Heart right ventricle (tissue), 16 donors: Measurements from ENCODE around the gene CAMK2A. TPM values are rescaled to one million over a fixed set of nuclear protein-coding genes. Genes with fewer than 3 reads are reported as not detected.

ENCODE experiments used
- ATAC-seq, 8 donors: fragments of 200-7000 bp; cut with Tn5 transposase; one replicate each; pipeline ENCODE4 v1.9.1; 2020; ENCODE audit warnings: mild to moderate bottlenecking in 8 of 8, moderate library complexity in 8 of 8, moderate number of reproducible peaks in 1 of 8
- DNase-seq, 2 donors: peaks; one replicate each; pipeline ENCODE4 v3.0.0-alpha.2; 2020
- H3K27ac ChIP-seq, 10 donors: fragments of 200-600 bp; sonication (generic) in 2 of 10; one replicate each; pipeline versions ENCODE4 v1.5.0 to v1.8.0; 2020 to 2022; ENCODE audit warnings: mild to moderate bottlenecking in 3 of 10
- H3K27me3 ChIP-seq, 7 donors: fragments of 200-600 bp; one replicate each; pipeline ENCODE4 v1.8.0; 2021 to 2022; ENCODE audit warnings: mild to moderate bottlenecking in 2 of 7
- H3K36me3 ChIP-seq, 9 donors: fragments of 200-600 bp; sonication (generic) in 1 of 9; one replicate each; pipeline versions ENCODE4 v1.5.0 to v1.8.0; 2020 to 2022; ENCODE audit warnings: mild to moderate bottlenecking in 2 of 9
- H3K4me1 ChIP-seq, 9 donors: fragments of 200-600 bp; sonication (generic) in 1 of 9; one replicate each; pipeline versions ENCODE4 v1.5.0 to v1.8.0; 2020 to 2022; ENCODE audit warnings: mild to moderate bottlenecking in 4 of 9
- H3K4me3 ChIP-seq, 10 donors: fragments of 200-600 bp; sonication (generic) in 2 of 10; one replicate each; pipeline versions ENCODE4 v1.5.0 to v1.8.0; 2020 to 2022; ENCODE audit warnings: mild to moderate bottlenecking in 7 of 10, moderate library complexity in 2 of 10
- H3K9me3 ChIP-seq, 11 donors: fragments of 200-600 bp in 10 of 11; sonication (generic) in 2 of 11; one replicate each; pipeline versions ENCODE4 v1.5.0 to v1.8.0; 2013 to 2022; ENCODE audit warnings: mild to moderate bottlenecking in 2 of 11, control low read depth in 1 of 11, moderate library complexity in 1 of 11
- CTCF ChIP-seq, 9 donors: fragments of 200-600 bp; sonication (generic) in 2 of 9; IDR thresholded peaks; one replicate each; pipeline versions ENCODE4 v1.5.0 to v1.8.0; 2021 to 2022; ENCODE audit warnings: antibody characterized with exemption in 9 of 9, mild to moderate bottlenecking in 5 of 9, moderate library complexity in 1 of 9
- WGBS, 2 donors: extraction: QIAGEN DNeasy Blood & Tissue Kit; methylation state at CpG; one replicate each; pipeline ENCODE4 v1.1.7; 2013; ENCODE audit warnings: inconsistent platforms in 1 of 2; 5-methylcytosine and 5-hydroxymethylcytosine counted together
- intact Hi-C, 10 donors: fragments of 100-400 bp; cut with DNase I; formaldehyde crosslinking; loops; one replicate each; pipeline versions ENCODE4 v1.11.1 to v1.14.2; 2022
- polyA plus RNA-seq, 2 donors: library from polyadenylated mRNA; stranded (reverse); fragments of 200-250 nt; gene quantifications; one replicate each; pipeline ENCODE4 v1.2.3, GENCODE V29; 2013
- total RNA-seq, 10 donors: library from RNA; stranded (reverse); fragmentation: NEBNext Ultra II Directional in 3 of 10; extraction: Animal tissue kit (Norgen Biotek cat#: 25700) in 3 of 10; gene quantifications; one replicate each; pipeline versions ENCODE4 v1.2.1 to v1.2.4, GENCODE V29; 2021 to 2023
- donor health status: Arrhythmogenic right ventricular cardiomyopathy.
- donor health status: ischemic (EF 13 %, LVEDD 7.1; RV severe dilation, severe dysfunction).
- donor health status: healthy with polysubstance abuse.
- donor health status: DM: no; HTN: yes; CAD: no.
- donor health status: DM: no; HTN: no; CAD: no.
- donor health status: ischemic (EF 25% LVEDD 6.9; RV normal size, moderate dysfunction).
- donor health status: ischemic (EF 25% LVEDD 5.7; RV mildly dilated, moderate dysfunction).
- donor health status: healthy.
- donor health status: DM: yes; HTN: yes; CAD: no.
- donor health status: Ischemic cardiomyopathy.
- donor health status: ischemic (EF 35%, LVEDD 5.7; RV mildly dilated, moderate dysfunction).
- donor health status: nonischemic (EF 11% LVEDD 7.7; RV severe dilation, severe dysfunction).
- donor health status: DM: yes; HTN: yes; CAD: no.
- donor health status: PGD.
- donor health status: ischemic (EF 29% LVEDD 5.4; RV normal size, mild dysfunction).
- donor health status: nonischemic (EF 23%, LVEDD 6.1; RV moderate dilation, normal function).

Gene CAMK2A
- total and polyA plus RNA-seq, 12 donors: 1.2 to 25.7 (median 17.9) TPM

GRCh38 chr5:150190503-150190979 is 99.0 kb downstream of the CAMK2A start:
- peaks cover 0 to 19% (median 6%) of the 10 kb centered on the region in 9 donors for H3K4me1 ChIP-seq
- H3K27ac ChIP-seq: no peak overlapping the region
- intact Hi-C loops: no loop called here
- no peak for DNase-seq
- TF ChIP-seq CTCF (IDR thresholded peaks at IDR 0.05): no peak
- no peak overlapping the region for H3K4me3 ChIP-seq
- no peaks in the 10 kb centered on the region for H3K36me3 ChIP-seq
- H3K9me3 ChIP-seq: no peaks in the 10 kb centered on the region
- H3K27me3 ChIP-seq: peaks cover 6 to 42% (median 37%) of the 10 kb centered on the region in 7 donors
- 47 to 58% methylated on average over 16 of the region's 16 CpGs for WGBS, 2 donors
- ATAC-seq: peak in 2 of 8 donors; percentile 16 to 29

- 5 to 8% methylated on average over 58 of the region's 58 CpGs for WGBS, 2 donors
- Histone ChIP-seq H3K4me1 (peaks cover 0 to 25% (median 6%) of the 10 kb centered on the region in 9 donors), H3K36me3 (no peaks in the 10 kb centered on the region), H3K27me3 (peaks cover 6 to 42% (median 37%) of the 10 kb centered on the region in 7 donors), H3K4me3 (peak within 1 kb of the TSS in 5 of 10 donors; percentile 9 to 28 (median 12)), H3K9me3 (no peaks in the 10 kb centered on the region), H3K27ac (no peak within 1 kb of the TSS)
- ATAC-seq: peak in 2 of 8 donors; percentile 12 to 20
- DNase-seq: no peak
- intact Hi-C loops: no loop called here
- TF ChIP-seq CTCF (IDR thresholded peaks at IDR 0.05): peak in 1 of 9 donors; percentile 6
Observed at GRCh38 chr5:150189728-150190502, 99.7 kb downstream of the CAMK2A start, which contains the start of gene SLC6A7. TSS of gene SLC6A7 (plus strand) at chr5:150190062. CDS start at chr5:150190328, 266 bp downstream.

- intact Hi-C loops: no loop called here
- peaks cover 6 to 42% (median 37%) of the 10 kb centered on the region in 7 donors for H3K27me3 ChIP-seq
- ATAC-seq: no peak
- no peak for DNase-seq
- no peaks in the 10 kb centered on the region for H3K36me3 ChIP-seq
- no peak overlapping the region for H3K27ac ChIP-seq
- peaks cover 0 to 27% (median 6%) of the 10 kb centered on the region in 9 donors for H3K4me1 ChIP-seq
- 86 to 88% methylated on average over 3 of the region's 3 CpGs for WGBS, 2 donors
- no peaks in the 10 kb centered on the region for H3K9me3 ChIP-seq
- no peak for TF ChIP-seq CTCF (IDR thresholded peaks at IDR 0.05)
- no peak overlapping the region for H3K4me3 ChIP-seq
Observed at GRCh38 chr5:150189326-150189725, 100.2 kb downstream of the CAMK2A start.

- Histone ChIP-seq H3K9me3 (no peaks in the 10 kb centered on the region), H3K27ac (no peak overlapping the region), H3K4me3 (no peak overlapping the region), H3K36me3 (no peaks in the 10 kb centered on the region), H3K27me3 (peaks cover 6 to 42% (median 37%) of the 10 kb centered on the region in 7 donors), H3K4me1 (peaks cover 0 to 27% (median 6%) of the 10 kb centered on the region in 9 donors)
- DNase-seq (no peak), ATAC-seq (no peak)
- 58 to 74% methylated on average over 3 of the region's 3 CpGs for WGBS, 2 donors
- intact Hi-C loops: no loop called here
- no peak for TF ChIP-seq CTCF (IDR thresholded peaks at IDR 0.05)
Observed at GRCh38 chr5:150188146-150188842, 101.3 kb downstream of the CAMK2A start.
